GM19395 (cell line): ENCODE results near the gene THAP4.
"Not testable (repeated sequence)": the region's sequence is repeated elsewhere in the genome, so short reads cannot be mapped to it uniquely, and the experiment has no call there.

Experiments
- ATAC-seq: cut with Tn5 transposase; IDR thresholded peaks from one replicate; pipeline ENCODE4 v1.9.1; 2021; ENCODE audit warnings: mild to moderate bottlenecking, moderate library complexity; ENCODE audit not compliant: unreplicated experiment

THAP4 gene

GRCh38 chr2:241666627-241667400, 29.9 kb upstream of the THAP4 start:
- ATAC-seq: no peak

GRCh38 chr2:241665731-241666440, 28.9 kb upstream of the THAP4 start:
- ATAC-seq: no peak

- not testable (repeated sequence) for ATAC-seq
Observed at GRCh38 chr2:241662731-241663130, 25.8 kb upstream of the THAP4 start.

GRCh38 chr2:241660593-241661213, 23.7 kb upstream of the THAP4 start:
- ATAC-seq: no peak

GRCh38 chr2:241659150-241659739, 22.3 kb upstream of the THAP4 start:
- no peak for ATAC-seq

- ATAC-seq: no peak
Observed at GRCh38 chr2:241658296-241658695, 21.3 kb upstream of the THAP4 start.

GRCh38 chr2:241657786-241658254, 20.9 kb upstream of the THAP4 start:
- ATAC-seq: no peak

- no peak for ATAC-seq
Observed at GRCh38 chr2:241656190-241656741, 19.3 kb upstream of the THAP4 start.

- ATAC-seq: no peak
Observed at GRCh38 chr2:241655516-241656189, 18.7 kb upstream of the THAP4 start.

GRCh38 chr2:241654551-241654950, 17.6 kb upstream of the THAP4 start:
- no peak for ATAC-seq

- ATAC-seq: no peak
Observed at GRCh38 chr2:241653210-241653750, 16.3 kb upstream of the THAP4 start.

- no peak for ATAC-seq
Observed at GRCh38 chr2:241652722-241653121, 15.8 kb upstream of the THAP4 start.

- no peak for ATAC-seq
Observed at GRCh38 chr2:241652142-241652541, 15.2 kb upstream of the THAP4 start.

- no peak for ATAC-seq
Observed at GRCh38 chr2:241649927-241650326, 13.0 kb upstream of the THAP4 start.

- ATAC-seq: no peak
Observed at GRCh38 chr2:241649404-241649803, 12.4 kb upstream of the THAP4 start.

- no peak for ATAC-seq
Observed at GRCh38 chr2:241648453-241648852, 11.5 kb upstream of the THAP4 start.

- ATAC-seq: no peak
Observed at GRCh38 chr2:241645915-241646645, 9.1 kb upstream of the THAP4 start.

GRCh38 chr2:241645056-241645914, 8.3 kb upstream of the THAP4 start:
- no peak for ATAC-seq

- no peak for ATAC-seq
Observed at GRCh38 chr2:241641631-241642030, 4.7 kb upstream of the THAP4 start.
